ENCODE data around the gene PHACTR3. TPM values are rescaled to one million over a fixed set of nuclear protein-coding genes. Genes with fewer than 3 reads are reported as not detected.

The PHACTR3 gene
- total RNA-seq, 1 donor from 2014 or later, result not detected

- intact Hi-C loops (cut with micrococcal nuclease), result no loop called here
These were observed 220.6 kb downstream of the PHACTR3 start for GRCh38 chr20:59824711-59825562.

GRCh38 chr20:59825563-59825920, 221.2 kb downstream of the PHACTR3 start:
- intact Hi-C loops (cut with micrococcal nuclease), result no loop called here

GRCh38 chr20:59825944-59826759, 221.8 kb downstream of the PHACTR3 start:
- intact Hi-C loops (cut with micrococcal nuclease), result no loop called here

- intact Hi-C loops (cut with micrococcal nuclease), result no loop called here
These were observed 223.1 kb downstream of the PHACTR3 start for GRCh38 chr20:59827138-59828056.

- intact Hi-C loops (cut with micrococcal nuclease), result no loop called here
These were observed 224.0 kb downstream of the PHACTR3 start for GRCh38 chr20:59828125-59829053.

GRCh38 chr20:59829054-59829785, 224.9 kb downstream of the PHACTR3 start:
- intact Hi-C loops (cut with micrococcal nuclease), result no loop called here

- intact Hi-C loops (cut with micrococcal nuclease), result no loop called here
These were observed 225.7 kb downstream of the PHACTR3 start for GRCh38 chr20:59829786-59830664.

- intact Hi-C loops (cut with micrococcal nuclease), result no loop called here
These were observed 226.3 kb downstream of the PHACTR3 start for GRCh38 chr20:59830665-59831023.

GRCh38 chr20:59831024-59831915, 226.9 kb downstream of the PHACTR3 start:
- intact Hi-C loops (cut with micrococcal nuclease), result no loop called here

- intact Hi-C loops (cut with micrococcal nuclease), result no loop called here
These were observed 227.6 kb downstream of the PHACTR3 start for GRCh38 chr20:59831916-59832270.

- intact Hi-C loops (cut with micrococcal nuclease), result no loop called here
These were observed 228.3 kb downstream of the PHACTR3 start for GRCh38 chr20:59832406-59833363.

GRCh38 chr20:59835057-59835447, 230.7 kb downstream of the PHACTR3 start:
- intact Hi-C loops (cut with micrococcal nuclease), result no loop called here

GRCh38 chr20:59835448-59836395, 231.4 kb downstream of the PHACTR3 start:
- intact Hi-C loops (cut with micrococcal nuclease), result no loop called here

GRCh38 chr20:59836767-59837166, 232.4 kb downstream of the PHACTR3 start:
- intact Hi-C loops (cut with micrococcal nuclease), result no loop called here

GRCh38 chr20:59837623-59838394, 233.5 kb downstream of the PHACTR3 start:
- intact Hi-C loops (cut with micrococcal nuclease), result no loop called here

All from T-helper 2 cell treated with Interferon-gamma antibody and Interleukin-4, amounts not matched to agents 100 ng/mL and 5 ng/mL, for 36 hours (primary cell).